Fibroblast of skin of left quadriceps (primary cell): Measurements from ENCODE around the gene JAK1.

Experiments
- DNase-seq, 2 experiments: peaks; one replicate each; pipeline ENCODE4 v3.0.0-alpha.2; 2013; ENCODE audit warnings: low read depth in 2 of 2

Gene JAK1

DNA sequence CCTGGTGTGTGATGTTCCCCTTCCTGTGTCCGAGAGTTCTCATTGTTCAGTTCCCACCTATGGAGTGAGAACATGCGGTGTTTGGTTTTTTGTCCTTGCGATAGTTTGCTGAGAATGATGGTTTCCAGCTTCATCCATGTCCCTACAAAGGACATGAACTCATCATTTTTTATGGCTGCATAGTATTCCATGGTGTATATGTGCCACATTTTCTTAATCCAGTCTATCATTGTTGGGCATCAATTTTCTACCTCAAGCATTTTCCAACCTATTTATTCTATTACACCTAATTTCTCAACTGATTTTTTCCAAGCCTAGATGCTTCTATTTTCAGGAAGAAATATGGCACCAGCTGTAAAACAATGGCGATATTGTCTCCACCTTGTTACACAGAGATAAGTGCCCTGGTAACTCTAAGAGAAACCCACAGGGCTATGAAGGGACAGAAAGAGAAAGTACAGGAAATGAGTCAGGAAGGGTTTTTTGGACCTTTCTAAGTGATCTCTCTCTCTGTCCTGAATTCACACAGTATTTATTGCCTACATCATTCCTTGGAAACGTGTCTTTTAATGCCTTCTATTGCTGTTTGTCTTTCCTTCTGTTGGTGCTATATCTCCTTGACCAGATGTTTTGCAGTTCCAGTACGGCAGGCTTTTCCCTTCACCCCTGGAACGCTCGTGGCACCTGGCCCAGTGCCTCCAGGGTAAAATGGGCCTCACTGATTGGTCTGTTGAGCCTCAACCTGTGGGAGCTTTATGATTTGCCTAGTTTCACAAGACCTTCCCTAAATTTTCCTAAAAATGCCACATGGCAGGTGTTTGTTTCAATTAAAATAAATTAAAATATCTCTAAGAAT lies 14.6 kb upstream of the JAK1 start:
- DNase-seq, result no peak

DNA sequence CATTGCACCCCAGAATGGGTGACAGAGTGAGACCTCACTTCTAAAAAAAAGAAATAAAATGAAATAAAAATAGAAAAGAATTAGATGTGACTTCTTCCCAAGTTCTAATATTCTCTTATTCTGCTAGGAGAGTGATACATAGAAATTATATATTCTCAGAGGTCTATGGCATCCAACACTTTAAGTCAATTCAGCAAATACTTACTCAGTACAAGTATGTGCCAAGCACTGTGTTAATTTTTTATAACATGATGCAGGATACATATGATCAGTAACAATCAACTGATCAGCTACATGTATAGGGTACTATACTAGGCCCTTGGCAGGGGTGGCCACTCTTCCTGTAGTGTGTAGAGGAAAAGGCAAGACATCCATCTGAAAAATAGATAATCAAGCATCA lies 13.0 kb upstream of the JAK1 start:
- no peak for DNase-seq

GRCh38 chr1:64976361-64976760 lies 10.0 kb upstream of the JAK1 start:
- DNase-seq, result no peak

DNA sequence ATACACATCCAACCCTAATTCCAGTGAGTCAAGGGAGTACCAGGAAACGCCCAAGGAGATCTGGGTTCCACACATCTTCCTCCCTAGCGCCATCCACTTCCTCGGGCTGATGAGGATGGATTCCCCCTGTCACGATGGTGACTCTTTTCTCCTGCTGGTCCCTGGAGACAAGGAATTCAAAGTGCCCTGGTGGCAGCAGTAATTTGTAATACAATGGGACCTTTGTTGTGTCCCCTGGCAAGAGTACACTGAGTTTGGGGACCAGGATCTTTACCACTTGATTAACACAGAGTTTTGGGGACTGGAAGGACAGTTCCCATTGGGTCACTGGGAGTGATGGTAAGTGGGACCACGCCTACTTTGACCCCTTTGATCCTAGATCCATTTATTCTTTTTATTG lies 9.4 kb upstream of the JAK1 start:
- no peak for DNase-seq

GRCh38 chr1:64975127-64975526 lies 8.8 kb upstream of the JAK1 start:
- no peak for DNase-seq

DNA sequence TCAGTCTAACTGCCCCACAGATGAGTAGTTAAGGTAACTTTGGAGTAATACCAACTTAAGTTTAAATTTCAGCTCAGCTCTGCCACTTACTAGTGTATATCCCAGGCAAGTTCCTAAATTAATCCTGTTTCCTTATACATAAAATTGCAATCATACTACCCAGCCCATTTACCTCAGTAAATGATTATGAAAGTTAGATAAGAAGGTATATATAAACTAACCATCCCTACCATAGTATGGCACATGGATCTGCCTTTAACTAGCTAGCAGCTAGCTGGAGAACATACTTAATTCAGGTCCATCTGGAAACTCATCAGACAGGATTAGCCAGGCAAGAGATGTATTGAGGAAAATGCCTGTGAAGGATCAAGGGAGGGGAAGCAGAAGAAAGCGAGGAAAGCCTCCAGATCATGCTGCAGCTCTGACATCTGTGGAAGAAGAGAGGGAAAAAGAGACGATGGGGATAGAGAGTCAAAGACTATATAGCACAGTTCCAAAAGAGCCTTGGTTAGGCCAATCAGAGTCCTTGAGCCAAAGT lies 8.0 kb upstream of the JAK1 start:
- no peak for DNase-seq

DNA sequence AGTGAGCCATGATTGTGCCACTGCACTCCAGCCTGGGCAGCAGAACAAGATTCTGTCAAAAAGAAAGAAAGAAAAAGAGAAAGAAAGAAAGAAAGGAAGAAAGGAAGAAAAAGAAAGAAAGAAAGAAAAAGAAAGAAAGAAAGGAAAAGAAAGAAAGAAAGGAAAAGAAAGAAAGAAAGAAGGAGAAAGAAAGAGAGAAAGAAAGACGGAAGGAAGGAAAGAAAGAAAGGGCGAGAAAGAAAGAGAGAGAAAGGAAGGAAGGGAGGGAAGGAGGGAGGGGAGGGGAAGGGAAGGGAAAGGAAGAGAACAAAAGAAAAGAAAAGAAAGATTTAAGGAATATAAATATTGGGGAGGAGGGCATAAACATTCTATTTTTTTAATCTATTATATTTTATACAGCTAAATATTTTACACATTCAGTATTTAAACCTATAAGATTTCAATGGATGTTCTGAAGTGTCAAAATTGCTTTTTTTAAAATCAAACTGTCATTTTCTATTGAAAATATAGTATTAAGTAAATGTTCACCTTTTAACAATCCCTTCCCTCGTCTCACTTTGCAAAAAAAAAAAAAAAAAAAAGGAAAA lies 6.8 kb upstream of the JAK1 start:
- no peak for DNase-seq

GRCh38 chr1:64969305-64970046 lies 3.1 kb upstream of the JAK1 start:
- DNase-seq, result no peak

DNA sequence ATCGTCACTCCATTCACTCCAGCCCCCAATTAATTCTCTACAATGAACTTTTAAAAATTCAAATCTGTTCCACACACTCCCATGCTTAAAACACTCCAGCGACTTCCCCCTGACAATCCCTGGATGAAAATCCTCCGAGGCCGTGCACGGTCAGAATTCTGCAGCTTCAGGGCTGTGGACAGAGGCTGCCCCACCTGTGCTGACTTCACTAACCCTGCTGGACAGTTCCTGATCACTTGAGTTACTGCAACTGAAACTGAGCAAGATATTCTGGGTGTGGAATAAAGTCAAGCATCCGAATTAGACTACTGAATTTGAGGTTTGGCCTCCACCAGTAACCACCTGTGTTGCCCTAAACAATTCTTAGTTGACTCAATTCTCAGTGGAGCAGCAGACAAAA lies 1.0 kb upstream of the JAK1 start:
- no peak for DNase-seq

DNA sequence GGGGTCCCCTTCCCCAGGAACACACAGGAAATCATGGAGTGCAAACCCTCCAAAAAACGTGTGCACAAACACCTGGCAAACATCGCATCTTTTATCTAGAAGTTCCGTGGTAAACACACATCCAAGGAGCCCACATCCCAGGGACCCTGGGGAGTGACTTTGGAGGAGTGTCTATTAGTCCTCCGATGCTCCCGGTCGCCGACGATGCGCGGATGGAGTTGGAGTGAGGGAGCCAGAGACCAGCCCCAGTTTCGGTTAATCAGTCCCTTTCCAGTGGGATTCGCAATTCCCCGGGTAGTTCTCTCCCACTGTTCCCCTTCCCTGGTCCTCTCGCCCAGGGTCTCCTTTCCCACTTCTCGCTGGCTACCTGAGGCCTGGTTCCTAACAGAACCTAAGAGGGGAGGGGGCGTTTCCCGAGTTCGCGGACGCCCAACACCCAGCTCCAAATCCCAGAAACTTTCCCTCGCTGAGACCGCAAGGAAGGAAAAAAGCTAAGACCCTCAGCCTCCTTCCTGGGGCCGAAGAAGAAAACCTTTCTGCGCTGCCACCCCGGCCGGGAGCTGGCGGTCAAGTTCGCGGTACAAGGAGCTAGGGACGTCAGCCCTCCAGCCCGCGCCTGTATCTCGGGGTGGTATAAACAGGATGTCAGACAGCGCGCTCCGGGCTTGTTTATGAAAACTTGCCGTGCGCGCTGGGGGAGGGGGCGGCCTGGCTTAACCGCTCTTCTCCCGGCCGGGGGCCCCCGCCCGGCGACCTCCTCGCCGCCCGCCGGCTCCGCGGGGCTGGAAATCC lies 787 bp downstream of the JAK1 start:
- no peak for DNase-seq

DNA sequence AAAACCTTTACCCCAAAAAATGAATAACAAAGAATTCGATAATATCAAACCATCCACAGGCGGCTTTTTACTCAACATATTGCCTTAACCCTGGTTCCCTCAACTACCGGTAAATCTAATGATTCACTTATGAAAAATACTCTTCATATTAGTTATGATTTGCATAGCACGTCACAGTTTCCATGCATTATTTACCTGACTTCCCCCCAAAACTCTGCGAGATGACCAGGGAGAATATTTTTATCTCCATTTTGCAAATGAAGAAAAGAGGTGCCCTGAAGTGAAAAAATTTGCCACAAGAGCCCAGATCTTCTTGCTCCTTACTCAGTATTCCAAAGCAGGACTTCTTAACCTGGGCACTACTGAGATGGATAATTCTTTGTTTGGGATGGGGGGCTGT lies 2.9 kb downstream of the JAK1 start:
- no peak for DNase-seq

DNA sequence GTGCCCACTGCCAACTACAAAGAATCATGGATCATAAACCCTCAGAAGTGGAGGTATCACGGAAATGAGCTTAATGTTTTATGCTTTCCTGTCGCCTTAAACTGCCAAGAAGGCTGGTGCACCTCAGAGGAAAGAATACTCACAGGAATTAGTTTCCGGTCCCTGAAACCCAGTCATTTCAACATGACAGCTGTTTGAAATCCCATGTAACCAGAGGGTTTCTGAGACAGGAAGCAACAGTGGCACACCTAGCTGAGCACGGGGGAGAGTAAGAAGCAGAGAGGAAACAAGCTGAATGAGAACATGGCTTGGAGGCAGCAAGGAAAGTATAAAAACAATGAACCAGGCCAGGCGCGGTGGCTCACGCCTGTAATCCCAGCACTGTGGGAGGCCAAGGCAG lies 3.9 kb downstream of the JAK1 start:
- DNase-seq, result no peak

DNA sequence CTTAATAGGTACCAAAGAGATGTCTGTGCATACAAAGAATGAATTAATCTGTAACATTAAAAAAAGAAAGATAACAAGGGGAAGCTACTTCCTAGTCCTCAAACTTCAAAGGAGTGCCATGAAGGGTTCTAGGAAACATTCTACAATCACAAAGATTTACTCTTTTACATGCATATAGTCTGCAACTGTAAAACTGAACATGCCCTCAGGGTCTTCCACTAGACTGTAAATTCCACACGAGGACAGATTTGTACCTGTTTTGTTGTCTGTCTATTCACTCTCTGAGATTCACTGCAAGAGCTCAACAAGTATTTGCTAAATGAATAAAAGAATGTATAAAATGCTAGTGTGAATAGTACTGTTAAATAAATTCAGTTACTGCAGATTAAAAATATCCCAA lies 4.4 kb downstream of the JAK1 start:
- no peak for DNase-seq

GRCh38 chr1:64960731-64961130 lies 5.6 kb downstream of the JAK1 start:
- no peak for DNase-seq

DNA sequence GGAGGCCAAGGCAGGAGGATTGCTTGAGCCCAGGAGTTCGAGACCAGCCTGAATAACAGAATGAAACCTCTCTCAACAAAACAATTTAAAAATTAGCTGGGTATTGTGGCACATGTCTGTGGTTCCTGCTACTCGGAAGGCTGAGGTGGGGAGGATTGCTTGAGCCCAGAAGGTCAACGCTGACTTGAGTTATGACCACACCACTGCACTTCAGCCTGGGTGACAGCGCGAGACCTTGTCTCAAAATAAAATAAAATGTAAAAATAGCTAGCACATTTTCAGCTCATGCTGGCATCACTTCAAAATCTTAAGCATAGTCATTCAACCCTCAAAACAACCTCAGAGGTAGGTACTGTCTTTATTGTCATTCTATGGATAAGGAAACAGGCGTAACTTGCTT lies 6.4 kb downstream of the JAK1 start:
- no peak for DNase-seq

DNA sequence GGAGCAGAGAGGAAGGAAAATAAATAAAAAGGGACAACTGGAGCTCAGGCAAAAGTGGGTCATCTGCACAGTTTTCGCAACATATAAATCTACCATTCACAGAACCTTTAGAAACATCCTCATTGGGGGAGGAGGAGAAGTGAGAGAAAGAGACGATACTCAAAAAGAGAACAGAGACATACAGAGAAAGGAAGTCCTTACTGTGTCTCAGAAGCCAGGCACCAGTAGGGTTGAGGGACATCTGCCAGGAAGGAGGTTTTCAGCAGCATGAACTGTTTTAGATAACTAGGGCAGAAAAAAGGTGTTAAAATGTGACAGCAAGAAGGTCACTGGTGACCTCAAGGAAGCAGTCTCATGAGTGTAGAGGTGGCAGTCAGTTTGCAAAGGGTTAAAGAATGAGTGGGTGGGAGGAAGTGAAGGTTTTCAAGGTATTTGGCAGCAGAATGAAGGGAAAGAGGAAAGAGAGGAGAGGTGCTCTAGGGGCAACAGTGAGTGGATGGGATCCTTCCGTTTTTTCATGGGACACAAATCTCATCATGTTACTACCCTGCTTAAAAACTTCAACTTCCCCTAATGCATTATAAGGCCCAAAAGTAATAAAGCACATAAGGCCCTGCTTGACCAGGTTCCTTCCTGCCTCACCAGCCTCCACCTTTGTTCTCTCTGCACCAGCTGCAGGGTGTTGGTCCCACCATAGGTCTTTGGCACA lies 9.5 kb downstream of the JAK1 start:
- DNase-seq, result no peak

DNA sequence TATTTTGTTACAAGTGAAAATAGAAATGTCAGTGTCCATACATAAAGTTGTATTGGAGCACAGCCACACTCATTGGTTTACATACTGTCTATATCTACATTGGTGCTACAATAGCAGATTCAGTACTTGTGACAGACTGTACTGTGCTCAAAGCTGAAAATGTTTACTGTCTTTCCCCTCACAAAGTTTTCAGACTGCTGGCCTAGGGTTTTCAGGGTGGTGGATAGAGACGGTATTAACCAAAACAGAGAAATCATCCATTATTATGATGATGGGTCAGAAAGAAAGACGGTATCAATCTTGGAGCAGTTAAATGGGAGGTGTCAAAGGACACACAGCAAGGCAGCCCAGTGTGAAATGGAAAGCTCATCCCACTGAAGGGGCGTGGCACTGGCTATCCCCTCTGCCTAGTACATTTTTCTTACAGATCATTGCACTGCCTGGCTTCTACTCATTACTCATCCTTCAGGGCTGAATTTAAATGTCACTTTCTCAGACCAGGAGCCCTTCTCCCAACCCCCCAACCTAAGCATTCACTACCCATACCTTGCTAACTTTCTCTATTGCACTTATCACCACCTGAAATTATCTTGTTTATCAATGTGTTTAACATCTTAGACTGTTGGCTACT lies 10.2 kb downstream of the JAK1 start:
- DNase-seq, result no peak

DNA sequence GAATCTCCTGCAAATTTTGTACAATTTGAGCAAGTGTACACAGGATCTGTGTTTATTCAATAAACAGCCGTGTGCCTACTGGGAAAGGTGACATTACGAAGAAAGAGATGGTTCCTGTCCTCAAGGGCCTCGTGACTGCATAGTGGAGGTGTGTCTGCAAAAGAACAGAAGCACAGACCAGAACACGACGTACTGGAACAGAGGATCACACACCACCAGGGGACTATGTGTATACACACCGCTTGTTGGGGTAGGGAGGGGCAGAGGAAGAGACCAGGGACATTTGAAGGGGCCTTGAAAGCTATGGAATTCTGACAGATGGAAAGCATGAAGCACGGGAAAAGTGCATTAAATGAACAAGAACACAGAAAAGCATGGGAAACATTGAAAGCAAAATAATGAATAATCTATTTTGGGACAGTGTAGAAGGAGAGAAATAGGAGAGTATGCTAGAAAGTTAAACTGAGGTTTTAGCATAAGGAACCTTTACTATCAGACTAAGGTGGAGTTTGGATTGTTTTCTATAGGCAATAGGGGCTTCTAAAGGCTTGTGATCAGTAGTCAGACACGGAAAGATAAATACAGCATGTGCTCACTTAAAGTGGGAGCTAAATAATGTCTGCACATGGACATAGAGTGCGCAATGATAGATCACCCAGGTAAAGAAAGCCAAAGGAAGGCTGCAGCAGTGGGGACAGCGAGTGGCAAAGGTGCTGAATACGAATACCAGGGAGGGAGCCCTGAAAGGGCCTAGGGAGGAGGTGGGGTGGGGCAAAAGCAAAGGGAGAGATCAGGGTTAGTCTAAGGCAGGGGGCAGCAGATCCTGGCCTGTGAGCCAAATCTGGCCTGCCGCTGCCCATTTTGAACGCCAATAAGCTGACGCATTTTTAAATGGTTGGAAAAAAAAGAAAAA lies 11.0 kb downstream of the JAK1 start:
- DNase-seq, result no peak

- no peak for DNase-seq
Observed at GRCh38 chr1:64953241-64953640, 13.1 kb downstream of the JAK1 start.
